Colonic mucosa (tissue), 4 donors: ENCODE data around the gene COL9A3. TPM values are rescaled to one million over a fixed set of nuclear protein-coding genes. Genes with fewer than 3 reads are reported as not detected.

ENCODE experiments used
- DNase-seq: peaks from one replicate; pipeline ENCODE4 v3.0.0-alpha.2; 2020
- H3K27ac ChIP-seq: fragments of 200-600 bp; one replicate; pipeline ENCODE4 v1.8.0; 2021
- H3K27me3 ChIP-seq: fragments of 200-600 bp; one replicate; pipeline ENCODE4 v1.8.0; 2021
- H3K36me3 ChIP-seq: fragments of 200-600 bp; one replicate; pipeline ENCODE4 v1.8.0; 2021
- H3K4me1 ChIP-seq: fragments of 200-600 bp; one replicate; pipeline ENCODE4 v1.8.0; 2021; ENCODE audit warnings: mild to moderate bottlenecking
- H3K4me3 ChIP-seq: fragments of 200-600 bp; one replicate; pipeline ENCODE4 v1.8.0; 2021
- H3K9ac ChIP-seq, 2 donors: one replicate each; pipeline ENCODE4 v1.7.0; 2013; ENCODE audit warnings: control low read depth in 2 of 2, low read depth in 2 of 2, low read length in 2 of 2
- H3K9me3 ChIP-seq: fragments of 200-600 bp; one replicate; pipeline ENCODE4 v1.8.0; 2021
- CTCF ChIP-seq: fragments of 200-600 bp; IDR thresholded peaks from one replicate; pipeline ENCODE4 v1.8.0; 2022; ENCODE audit warnings: antibody characterized with exemption, mild to moderate bottlenecking
- intact Hi-C: fragments of 100-400 bp; cut with DNase I; formaldehyde crosslinking; loops from one replicate; pipeline ENCODE4 v1.14.1; 2022
- total RNA-seq, 2 donors: library from RNA; stranded (reverse); fragmentation: NEBNext Ultra II Directional in 1 of 2; extraction: Animal tissue kit (Norgen Biotek cat#: 25700) in 1 of 2; gene quantifications; one replicate each; pipeline ENCODE4 v1.2.1, GENCODE V29; 2021
- donor health status: healthy.
- donor health status: DM: no; HTN: no; CAD: no.
- donor health status: DM: no; HTN: no; CAD: no.

COL9A3 gene
- total RNA-seq, 2 donors from 2014 or later: 2.7 to 3.6 TPM

GRCh38 chr20:62776692-62777527 is 39.9 kb upstream of the COL9A3 start:
- DNase-seq: peak; percentile 58
- intact Hi-C loops: no loop called here
- H3K36me3 ChIP-seq: no peaks in the 10 kb centered on the region
- H3K4me1 ChIP-seq: no peaks in the 10 kb centered on the region
- no peak for TF ChIP-seq CTCF
- H3K9me3 ChIP-seq: no peaks in the 10 kb centered on the region
- H3K27me3 ChIP-seq: no peaks in the 10 kb centered on the region
- H3K9ac ChIP-seq: no peak overlapping the region
- no peak overlapping the region for H3K27ac ChIP-seq
- no peak overlapping the region for H3K4me3 ChIP-seq

DNA sequence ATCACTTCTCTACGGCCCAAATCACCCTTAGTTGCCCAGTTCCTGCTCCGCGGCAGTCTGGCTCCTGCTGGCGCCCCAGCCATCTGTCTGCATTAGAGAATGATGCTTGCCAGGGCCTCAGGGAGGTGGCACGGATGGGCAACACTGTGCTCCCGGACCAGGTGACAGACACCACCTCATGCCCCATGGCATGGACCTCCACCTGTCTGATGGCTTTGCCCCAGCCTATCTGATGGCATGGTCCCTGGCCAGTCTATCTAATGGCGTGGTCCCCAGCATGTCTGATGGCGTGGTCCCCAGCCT is 39.4 kb upstream of the COL9A3 start:
- DNase-seq: no peak
- H3K27me3 ChIP-seq: no peaks in the 10 kb centered on the region
- intact Hi-C loops: no loop called here
- no peaks in the 10 kb centered on the region for H3K36me3 ChIP-seq
- H3K9me3 ChIP-seq: no peaks in the 10 kb centered on the region
- no peak for TF ChIP-seq CTCF
- H3K9ac ChIP-seq: no peak overlapping the region
- no peak overlapping the region for H3K27ac ChIP-seq
- H3K4me1 ChIP-seq: no peaks in the 10 kb centered on the region
- no peak overlapping the region for H3K4me3 ChIP-seq

DNA sequence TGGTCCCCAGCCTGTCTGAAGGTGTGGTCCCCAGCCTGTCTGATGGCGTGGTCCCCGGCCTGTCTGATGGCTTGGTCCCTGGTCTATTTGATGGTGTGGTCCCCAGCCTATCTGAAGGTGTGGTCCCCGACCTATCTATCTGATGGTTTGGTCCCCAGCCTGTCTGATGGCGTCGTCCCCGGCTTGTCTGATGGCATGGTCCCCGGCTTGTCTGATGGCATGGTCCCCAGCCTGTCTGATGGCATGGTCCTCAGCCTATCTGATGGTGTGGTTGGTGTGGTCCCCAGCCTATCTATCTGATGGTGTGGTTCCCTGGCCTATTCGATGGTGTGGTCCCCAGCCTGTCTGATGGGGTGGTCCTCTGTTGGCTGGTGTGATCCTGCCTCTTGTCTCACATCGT is 38.8 kb upstream of the COL9A3 start:
- H3K9me3 ChIP-seq: no peaks in the 10 kb centered on the region
- no peak for DNase-seq

GRCh38 chr20:62778601-62779416 is 38.0 kb upstream of the COL9A3 start:
- no peak for DNase-seq
- Histone ChIP-seq H3K4me1 (no peaks in the 10 kb centered on the region), H3K4me3 (no peak overlapping the region), H3K9me3 (no peaks in the 10 kb centered on the region), H3K27me3 (no peaks in the 10 kb centered on the region), H3K36me3 (no peaks in the 10 kb centered on the region), H3K9ac (no peak overlapping the region), H3K27ac (no peak overlapping the region)
- TF ChIP-seq CTCF: no peak
- intact Hi-C loops: no loop called here

More for the DNA sequence above, 38.8 kb upstream of the COL9A3 start:
- no peaks in the 10 kb centered on the region for H3K27me3 ChIP-seq
- H3K4me3 ChIP-seq: no peak overlapping the region
- no peaks in the 10 kb centered on the region for H3K4me1 ChIP-seq
- intact Hi-C loops: no loop called here
- no peak overlapping the region for H3K9ac ChIP-seq
- TF ChIP-seq CTCF: no peak
- H3K36me3 ChIP-seq: no peaks in the 10 kb centered on the region
- H3K27ac ChIP-seq: no peak overlapping the region

GRCh38 chr20:62779417-62779685 is 37.5 kb upstream of the COL9A3 start:
- intact Hi-C loops: no loop called here
- Histone ChIP-seq H3K9me3 (no peaks in the 10 kb centered on the region), H3K27me3 (no peaks in the 10 kb centered on the region), H3K36me3 (no peaks in the 10 kb centered on the region), H3K4me3 (no peak overlapping the region), H3K4me1 (no peaks in the 10 kb centered on the region), H3K9ac (no peak overlapping the region), H3K27ac (no peak overlapping the region)
- DNase-seq: no peak
- no peak for TF ChIP-seq CTCF
